ENCODE data around the gene MOGAT1.

- no peak for TF ChIP-seq CTCF (IDR thresholded peaks at IDR 0.05)
- TF ChIP-seq POLR2A (IDR thresholded peaks at IDR 0.05) = no peak
- TF ChIP-seq POLR2AphosphoS5 (IDR thresholded peaks at IDR 0.05) = no peak
These were observed 81.3 kb downstream of the MOGAT1 start for GRCh38 chr2:222752746-222753145.
